Measurements from ENCODE around the gene MBOAT7. TPM values are rescaled to one million over a fixed set of nuclear protein-coding genes. Genes with fewer than 3 reads are reported as not detected.
A peak's percentile ranks its signal among the peaks of the same experiment; 100 is the strongest.
"Not testable (repeated sequence)": the region's sequence is repeated elsewhere in the genome, so short reads cannot be mapped to it uniquely, and the experiment has no call there.

The MBOAT7 gene
- total RNA-seq, 2 experiments from 2014 or later, result 53.8 to 55.4 TPM

DNA sequence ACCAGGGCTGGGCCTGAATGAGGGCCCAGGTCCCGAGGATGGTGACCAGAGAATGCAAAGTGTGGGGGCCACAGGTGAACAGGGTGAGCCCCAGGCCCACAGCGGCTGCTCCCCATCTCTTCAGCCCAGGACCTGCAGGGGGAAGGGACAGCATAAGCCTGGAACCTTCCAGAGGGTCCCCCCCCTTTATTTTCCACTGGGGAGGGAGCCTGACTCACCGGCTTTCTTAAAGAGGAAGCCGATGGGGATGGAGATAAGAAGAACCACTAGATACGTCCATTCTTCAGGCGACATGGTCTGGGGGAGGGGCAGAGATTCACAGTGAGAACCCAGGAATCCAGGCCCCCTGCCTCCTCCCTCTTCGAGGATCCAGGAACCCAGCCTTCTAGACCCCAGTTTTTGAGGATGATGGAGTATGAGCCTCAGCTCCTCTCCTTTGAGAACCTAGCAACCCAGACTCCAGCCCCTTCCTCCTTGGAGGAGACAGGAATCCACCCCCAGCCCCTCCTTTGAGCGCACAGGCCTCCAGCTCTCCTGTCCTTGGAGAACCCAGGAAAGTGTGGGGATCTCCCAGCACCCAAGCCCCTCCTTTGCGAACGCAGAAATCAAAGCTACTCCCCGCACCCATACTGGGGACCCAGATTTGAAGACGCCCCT lies 1.0 kb downstream of the MBOAT7 start:
- peak overlapping the region; percentile 75 for H3K4me3 Mint-ChIP-seq
- H3K36me3 Mint-ChIP-seq (ENCODE audit: low read depth), result peaks cover 29% of the 10 kb centered on the region
- ChIA-PET POLR2A (interaction anchor here (0.7 to 18.7 kb wide), 9 partner anchors 10 to 73 kb away, joined by 3 to 419 read pairs (median 5); partner anchors contain the start of genes LENG1, PRPF31, RPS9 and TFPT), CTCF (interaction anchor here (1.2 to 4.1 kb wide), 5 partner anchors 13 to 49 kb away, joined by 5 to 22 read pairs (median 6); partner anchors contain the start of gene LENG1)
- H3K9me3 Mint-ChIP-seq, result no peaks in the 10 kb centered on the region
- ATAC-seq (no peak), DNase-seq (peak; percentile 76)
- TF ChIP-seq, protein P1, sequence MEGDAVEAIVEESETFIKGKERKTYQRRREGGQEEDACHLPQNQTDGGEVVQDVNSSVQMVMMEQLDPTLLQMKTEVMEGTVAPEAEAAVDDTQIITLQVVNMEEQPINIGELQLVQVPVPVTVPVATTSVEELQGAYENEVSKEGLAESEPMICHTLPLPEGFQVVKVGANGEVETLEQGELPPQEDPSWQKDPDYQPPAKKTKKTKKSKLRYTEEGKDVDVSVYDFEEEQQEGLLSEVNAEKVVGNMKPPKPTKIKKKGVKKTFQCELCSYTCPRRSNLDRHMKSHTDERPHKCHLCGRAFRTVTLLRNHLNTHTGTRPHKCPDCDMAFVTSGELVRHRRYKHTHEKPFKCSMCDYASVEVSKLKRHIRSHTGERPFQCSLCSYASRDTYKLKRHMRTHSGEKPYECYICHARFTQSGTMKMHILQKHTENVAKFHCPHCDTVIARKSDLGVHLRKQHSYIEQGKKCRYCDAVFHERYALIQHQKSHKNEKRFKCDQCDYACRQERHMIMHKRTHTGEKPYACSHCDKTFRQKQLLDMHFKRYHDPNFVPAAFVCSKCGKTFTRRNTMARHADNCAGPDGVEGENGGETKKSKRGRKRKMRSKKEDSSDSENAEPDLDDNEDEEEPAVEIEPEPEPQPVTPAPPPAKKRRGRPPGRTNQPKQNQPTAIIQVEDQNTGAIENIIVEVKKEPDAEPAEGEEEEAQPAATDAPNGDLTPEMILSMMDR (IDR thresholded peaks at IDR 0.05), result no peak
- peak overlapping the region; percentile 90 for H3K27ac Mint-ChIP-seq
- H3K4me1 Mint-ChIP-seq (ENCODE audit: low read depth), result peaks cover 28% of the 10 kb centered on the region
- no peaks in the 10 kb centered on the region for H3K27me3 Mint-ChIP-seq
- intact Hi-C loops (cut with micrococcal nuclease), result no loop called here

DNA sequence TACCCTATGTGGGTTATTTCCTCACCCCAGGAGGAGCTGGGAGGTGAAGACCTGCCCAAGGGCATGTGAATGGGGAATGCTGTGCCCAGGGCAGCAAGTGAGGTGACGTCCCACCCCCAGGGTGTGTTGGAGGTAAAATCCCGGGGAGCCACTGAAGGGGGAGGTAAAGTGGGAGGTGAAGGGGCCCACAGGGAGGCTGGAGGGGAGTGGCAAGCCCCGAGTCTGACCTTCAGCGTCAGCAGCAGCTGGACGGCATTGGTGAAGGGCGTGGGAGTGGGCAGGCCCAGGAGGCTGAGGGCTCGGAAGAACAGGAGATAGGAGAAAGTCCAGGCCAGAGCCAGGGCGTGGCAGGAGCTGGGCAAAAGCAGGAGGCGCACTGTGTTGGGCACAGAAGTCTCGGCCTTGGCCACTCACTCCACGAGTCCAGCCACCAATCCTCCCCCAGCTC lies 2.4 kb downstream of the MBOAT7 start:
- H3K36me3 Mint-ChIP-seq (ENCODE audit: low read depth), result peaks cover 23% of the 10 kb centered on the region
- no peak overlapping the region for H3K27ac Mint-ChIP-seq
- ChIA-PET CTCF (interaction anchor here (1.1 to 4.1 kb wide), 3 partner anchors 17 to 28 kb away, joined by 3 to 22 read pairs (median 8); partner anchors contain the start of gene LENG1), POLR2A (interaction anchor here (0.8 to 18.7 kb wide), 4 partner anchors 8 to 48 kb away, joined by 3 to 419 read pairs (median 4); partner anchors contain the start of genes RPS9 and TMC4)
- TF ChIP-seq, protein P1 (IDR thresholded peaks at IDR 0.05), result no peak
- no peak for DNase-seq
- no peaks in the 10 kb centered on the region for H3K9me3 Mint-ChIP-seq
- H3K4me1 Mint-ChIP-seq (ENCODE audit: low read depth), result peaks cover 19% of the 10 kb centered on the region
- no peaks in the 10 kb centered on the region for H3K27me3 Mint-ChIP-seq
- H3K4me3 Mint-ChIP-seq, result peak overlapping the region; percentile 75
- intact Hi-C loops (cut with micrococcal nuclease), result no loop called here
- ATAC-seq, result no peak

DNA sequence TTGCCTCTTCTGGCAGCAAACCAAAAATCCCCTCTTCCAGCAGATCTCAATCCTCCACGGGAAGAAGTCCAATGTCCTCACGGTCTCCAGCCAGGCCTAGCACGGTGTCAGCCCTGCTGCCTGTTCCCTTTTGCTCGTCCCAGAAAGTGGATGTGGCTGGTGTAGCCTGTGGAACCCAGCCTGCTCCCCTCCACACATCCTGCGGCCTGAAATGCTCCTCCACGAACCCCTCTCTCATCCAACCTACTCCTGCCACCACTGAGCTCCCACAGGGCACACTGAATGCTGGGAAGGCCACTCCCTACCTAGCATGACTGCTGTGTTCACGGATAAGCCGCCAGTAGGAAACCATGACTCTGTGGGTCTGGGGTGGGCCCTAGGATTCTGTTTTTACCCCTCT lies 3.0 kb downstream of the MBOAT7 start:
- peak overlapping the region; percentile 25 for H3K27ac Mint-ChIP-seq
- H3K9me3 Mint-ChIP-seq, result no peaks in the 10 kb centered on the region
- CTCF ChIA-PET, result interaction anchor here (1.1 to 4.1 kb wide), 2 partner anchors 17 to 19 kb away, joined by 3 to 22 read pairs; no protein-coding TSS in a partner anchor
- peaks cover 20% of the 10 kb centered on the region for H3K36me3 Mint-ChIP-seq (ENCODE audit: low read depth)
- no peak for DNase-seq
- POLR2A ChIA-PET, result interaction anchor here (0.8 to 18.7 kb wide), 3 partner anchors 13 to 48 kb away, joined by 3 to 419 read pairs (median 4); partner anchors contain the start of genes RPS9 and TMC4
- H3K27me3 Mint-ChIP-seq, result no peaks in the 10 kb centered on the region
- intact Hi-C loops (cut with micrococcal nuclease), result no loop called here
- H3K4me1 Mint-ChIP-seq (ENCODE audit: low read depth), result peaks cover 15% of the 10 kb centered on the region
- TF ChIP-seq, protein P1 (IDR thresholded peaks at IDR 0.05), result no peak
- no peak for ATAC-seq
- no peak overlapping the region for H3K4me3 Mint-ChIP-seq

DNA sequence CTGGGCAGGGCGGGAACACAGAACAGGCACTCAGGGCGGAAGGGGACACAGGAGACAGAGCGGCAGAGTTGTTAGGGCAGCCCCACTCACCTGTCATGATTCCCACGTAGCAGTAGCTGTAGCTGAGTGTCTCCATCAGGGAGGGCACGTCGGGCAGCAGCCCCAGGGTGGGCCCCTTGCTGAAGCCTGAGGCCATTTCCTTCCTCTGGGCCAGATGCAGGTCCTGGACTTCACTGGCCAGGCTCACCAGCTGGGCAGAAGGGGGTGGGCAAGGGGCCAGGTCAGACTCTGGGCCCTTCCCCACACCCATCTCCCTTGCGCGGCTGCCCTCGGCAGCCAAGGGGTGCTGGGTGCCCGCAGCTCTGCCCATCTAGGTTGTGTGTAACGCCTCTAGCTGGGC lies 5.9 kb downstream of the MBOAT7 start:
- intact Hi-C loops (cut with micrococcal nuclease), result no loop called here
- H3K9me3 Mint-ChIP-seq, result no peaks in the 10 kb centered on the region
- DNase-seq (no peak), ATAC-seq (no peak)
- no peak overlapping the region for H3K27ac Mint-ChIP-seq
- POLR2A ChIA-PET, result interaction anchor here (1.0 to 1.2 kb wide), 2 partner anchors 24 kb away, joined by 3 read pairs; partner anchors contain the start of gene LENG1
- peaks cover 28% of the 10 kb centered on the region for H3K36me3 Mint-ChIP-seq (ENCODE audit: low read depth)
- H3K4me3 Mint-ChIP-seq, result no peak overlapping the region
- CTCF ChIA-PET, result no interaction called here
- H3K4me1 Mint-ChIP-seq (ENCODE audit: low read depth), result peaks cover 15% of the 10 kb centered on the region
- H3K27me3 Mint-ChIP-seq, result no peaks in the 10 kb centered on the region
- TF ChIP-seq, protein P1 (IDR thresholded peaks at IDR 0.05), result no peak

DNA sequence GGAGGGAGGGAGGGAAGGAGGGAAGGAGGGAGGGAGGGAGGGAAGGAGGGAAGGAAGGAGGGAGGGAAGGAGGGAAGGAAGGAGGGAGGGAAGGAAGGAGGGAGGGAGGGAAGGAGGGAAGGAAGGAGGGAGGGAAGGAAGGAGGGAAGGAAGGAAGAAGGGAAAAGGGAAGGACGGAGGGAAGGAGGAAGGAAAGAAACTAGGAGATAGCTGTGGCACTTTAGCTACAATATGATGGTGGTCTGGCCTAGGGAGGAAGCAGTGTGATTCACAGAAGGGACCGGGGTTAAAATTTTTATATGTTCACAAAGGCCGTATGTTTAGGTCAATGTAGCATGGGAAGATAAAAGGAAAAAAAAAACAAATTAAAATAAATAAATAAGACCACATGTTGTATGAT lies 7.5 kb downstream of the MBOAT7 start:
- DNase-seq; ATAC-seq; H3K27ac Mint-ChIP-seq; H3K9me3 Mint-ChIP-seq; CTCF ChIA-PET; POLR2A ChIA-PET; intact Hi-C loops (cut with micrococcal nuclease); H3K27me3 Mint-ChIP-seq; H3K4me3 Mint-ChIP-seq; H3K4me1 Mint-ChIP-seq (ENCODE audit: low read depth): not testable (repeated sequence)
- peaks cover 28% of the 10 kb centered on the region for H3K36me3 Mint-ChIP-seq (ENCODE audit: low read depth)

All from activated CD8-positive, alpha-beta T cell treated with anti-CD3 and anti-CD28 coated beads for 36 hours (primary cell).